GM23338 (cell line): Measurements from ENCODE around the gene MCTP2. TPM values are rescaled to one million over a fixed set of nuclear protein-coding genes. Genes with fewer than 3 reads are reported as not detected.

Experiments
- ATAC-seq: fragments of 200-7000 bp; cut with Tn5 transposase; 3 replicates; pipeline ENCODE4 v1.9.1; 2020
- DNase-seq: peaks from one replicate; pipeline ENCODE4 v3.0.0-alpha.2; 2015; ENCODE audit warnings: low spot score
- H2AFZ ChIP-seq: fragments of 200-600 bp; sonication (generic); 2 replicates; pipeline ENCODE4 v1.8.0; 2016; ENCODE audit warnings: antibody characterized with exemption, mild to moderate bottlenecking, moderate library complexity
- H3F3A ChIP-seq: fragments of 200-600 bp; sonication (generic); replicated peaks from 2 replicates; pipeline ENCODE4 v1.8.0; 2017; ENCODE audit warnings: antibody characterized with exemption, mixed run types, low read depth
- H3K27ac ChIP-seq: fragments of 200-600 bp; sonication (generic); 2 replicates; pipeline ENCODE4 v1.6.1; 2016; ENCODE audit warnings: low read depth
- H3K27me3 ChIP-seq: fragments of 200-600 bp; sonication (generic); 2 replicates; pipeline ENCODE4 v1.8.0; 2016; ENCODE audit warnings: mild to moderate bottlenecking, mixed run types, moderate library complexity; ENCODE audit not compliant: insufficient read depth
- H3K36me3 ChIP-seq: fragments of 200-600 bp; sonication (generic); 2 replicates; pipeline ENCODE4 v1.8.0; 2016; ENCODE audit warnings: mild to moderate bottlenecking; ENCODE audit not compliant: insufficient read depth
- H3K4me1 ChIP-seq: fragments of 200-600 bp; sonication (generic); 2 replicates; pipeline ENCODE4 v1.8.0; 2016; ENCODE audit warnings: mild to moderate bottlenecking, moderate library complexity; ENCODE audit not compliant: insufficient read depth
- H3K4me2 ChIP-seq: fragments of 200-600 bp; sonication (generic); 2 replicates; pipeline ENCODE4 v1.7.1; 2017; ENCODE audit warnings: mixed run types
- H3K4me3 ChIP-seq: fragments of 200-600 bp; sonication (generic); 2 replicates; pipeline ENCODE4 v1.6.1; 2016; ENCODE audit warnings: mixed run types
- H3K79me2 ChIP-seq: fragments of 200-600 bp; sonication (generic); replicated peaks from 2 replicates; pipeline ENCODE4 v1.8.0; 2017; ENCODE audit warnings: mild to moderate bottlenecking; ENCODE audit not compliant: insufficient read depth
- H3K9me2 ChIP-seq: fragments of 200-600 bp; sonication (generic); 2 replicates; pipeline ENCODE4 v1.8.0; 2017; ENCODE audit not compliant: insufficient read depth
- H4K20me1 ChIP-seq: fragments of 200-600 bp; sonication (generic); replicated peaks from 2 replicates; pipeline ENCODE4 v1.8.0; 2017; ENCODE audit warnings: mild to moderate bottlenecking; ENCODE audit not compliant: insufficient read depth
- H3K27ac Mint-ChIP-seq: 2 replicates; pipeline ENCODE4 v1.8.0; 2020; ENCODE audit warnings: inconsistent platforms, mild to moderate bottlenecking, moderate library complexity, mixed read lengths
- H3K27me3 Mint-ChIP-seq: 3 replicates; pipeline ENCODE4 v1.8.0; 2022; ENCODE audit warnings: low read depth, mild to moderate bottlenecking, moderate library complexity, mixed read lengths, inconsistent platforms; ENCODE audit not compliant: insufficient read depth, poor library complexity
- H3K36me3 Mint-ChIP-seq: 3 replicates; pipeline ENCODE4 v1.8.0; 2021; ENCODE audit warnings: low read depth, mild to moderate bottlenecking, inconsistent platforms, moderate library complexity, mixed read lengths
- H3K4me1 Mint-ChIP-seq: 3 replicates; pipeline ENCODE4 v1.8.0; 2020; ENCODE audit warnings: mild to moderate bottlenecking, inconsistent platforms, mixed read lengths
- H3K4me3 Mint-ChIP-seq: 3 replicates; pipeline ENCODE4 v1.8.0; 2021; ENCODE audit warnings: moderate library complexity, mild to moderate bottlenecking, inconsistent platforms, mixed read lengths
- H3K9me3 Mint-ChIP-seq: 3 replicates; pipeline ENCODE4 v1.8.0; 2020; ENCODE audit warnings: moderate library complexity, mild to moderate bottlenecking, inconsistent platforms, mixed read lengths
- CREB1 ChIP-seq: fragments of 250-450 bp; sonication (Bioruptor Pico); IDR thresholded peaks from 2 replicates; pipeline ENCODE4 v1.5.0; 2020; ENCODE audit warnings: low read depth, mild to moderate bottlenecking, moderate library complexity
- EZH2 ChIP-seq: fragments of 200-600 bp; sonication (generic); IDR thresholded peaks from one replicate; pipeline ENCODE4 v1.8.0; 2017; ENCODE audit warnings: antibody characterized with exemption, mild to moderate bottlenecking, low read depth; ENCODE audit not compliant: unreplicated experiment
- EZH2phosphoT487 ChIP-seq: fragments of 200-600 bp; sonication (generic); IDR thresholded peaks from one replicate; pipeline ENCODE4 v1.8.1; 2018; ENCODE audit warnings: antibody characterized with exemption; ENCODE audit not compliant: unreplicated experiment
- ZNF114 ChIP-seq: fragments of 250-450 bp; sonication (Bioruptor Pico); IDR thresholded peaks from 2 replicates; pipeline ENCODE4 v1.5.0; 2020; ENCODE audit warnings: mild to moderate bottlenecking, moderate library complexity
- polyA plus RNA-seq: library from polyadenylated mRNA; unstranded; fragments of >200 nt; fragmentation: Nextera tagmentation; extraction: Ambion mirVana; gene quantifications from 2 replicates; pipeline ENCODE4 v1.2.1, GENCODE V29; 2016
- total RNA-seq: library from RNA; depleted of rRNA; stranded (reverse); fragments of >200 nt; shearing (Covaris generic); gene quantifications from 2 replicates; pipeline ENCODE4 v1.2.3, GENCODE V29; 2014
- TF ChIP-seq, protein P1 (sequence below): fragments of 250-450 bp; sonication (Bioruptor Pico); IDR thresholded peaks from 2 replicates; pipeline ENCODE4 v1.5.0; 2020; ENCODE audit warnings: mild to moderate bottlenecking, moderate library complexity
- TF ChIP-seq, protein P2 (sequence below): IDR thresholded peaks from 2 replicates; pipeline ENCODE4 v1.6.1; 2016; ENCODE audit warnings: antibody characterized with exemption
- TF ChIP-seq, protein P3 (sequence below), 2 experiments: fragments of 200-600 bp in 1 of 2; sonication (generic) in 1 of 2; conservative IDR thresholded peaks; 2 replicates each; pipeline versions ENCODE4 v1.5.1 to v1.6.1; 2016 to 2017; ENCODE audit warnings: antibody characterized with exemption in 2 of 2, low read depth in 2 of 2, mild to moderate bottlenecking in 2 of 2, moderate library complexity in 1 of 2

MCTP2 gene
- total and polyA plus RNA-seq, 2 experiments from 2014 or later, result 1.8 to 5.5 TPM

DNA sequence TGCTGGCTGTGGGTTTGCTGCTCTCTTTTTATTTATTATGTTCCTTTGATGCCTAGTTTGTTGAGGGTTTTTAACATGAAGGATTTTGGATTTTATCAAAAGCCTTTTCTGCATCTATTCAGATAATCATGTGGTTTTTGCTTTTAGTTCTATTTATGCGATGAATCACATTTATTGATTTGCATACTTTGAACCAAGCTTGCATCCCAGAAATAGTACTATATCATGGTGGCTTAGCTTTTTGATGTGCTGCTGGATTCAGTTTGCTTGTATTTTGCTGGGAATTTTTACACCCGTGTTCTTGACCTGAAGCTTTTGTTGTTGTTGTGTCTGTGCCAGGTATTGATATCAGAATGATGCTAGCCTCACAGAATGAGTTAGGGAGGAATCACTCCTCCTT, 48.4 kb downstream of the MCTP2 start (continued):
- TF ChIP-seq, protein P1, sequence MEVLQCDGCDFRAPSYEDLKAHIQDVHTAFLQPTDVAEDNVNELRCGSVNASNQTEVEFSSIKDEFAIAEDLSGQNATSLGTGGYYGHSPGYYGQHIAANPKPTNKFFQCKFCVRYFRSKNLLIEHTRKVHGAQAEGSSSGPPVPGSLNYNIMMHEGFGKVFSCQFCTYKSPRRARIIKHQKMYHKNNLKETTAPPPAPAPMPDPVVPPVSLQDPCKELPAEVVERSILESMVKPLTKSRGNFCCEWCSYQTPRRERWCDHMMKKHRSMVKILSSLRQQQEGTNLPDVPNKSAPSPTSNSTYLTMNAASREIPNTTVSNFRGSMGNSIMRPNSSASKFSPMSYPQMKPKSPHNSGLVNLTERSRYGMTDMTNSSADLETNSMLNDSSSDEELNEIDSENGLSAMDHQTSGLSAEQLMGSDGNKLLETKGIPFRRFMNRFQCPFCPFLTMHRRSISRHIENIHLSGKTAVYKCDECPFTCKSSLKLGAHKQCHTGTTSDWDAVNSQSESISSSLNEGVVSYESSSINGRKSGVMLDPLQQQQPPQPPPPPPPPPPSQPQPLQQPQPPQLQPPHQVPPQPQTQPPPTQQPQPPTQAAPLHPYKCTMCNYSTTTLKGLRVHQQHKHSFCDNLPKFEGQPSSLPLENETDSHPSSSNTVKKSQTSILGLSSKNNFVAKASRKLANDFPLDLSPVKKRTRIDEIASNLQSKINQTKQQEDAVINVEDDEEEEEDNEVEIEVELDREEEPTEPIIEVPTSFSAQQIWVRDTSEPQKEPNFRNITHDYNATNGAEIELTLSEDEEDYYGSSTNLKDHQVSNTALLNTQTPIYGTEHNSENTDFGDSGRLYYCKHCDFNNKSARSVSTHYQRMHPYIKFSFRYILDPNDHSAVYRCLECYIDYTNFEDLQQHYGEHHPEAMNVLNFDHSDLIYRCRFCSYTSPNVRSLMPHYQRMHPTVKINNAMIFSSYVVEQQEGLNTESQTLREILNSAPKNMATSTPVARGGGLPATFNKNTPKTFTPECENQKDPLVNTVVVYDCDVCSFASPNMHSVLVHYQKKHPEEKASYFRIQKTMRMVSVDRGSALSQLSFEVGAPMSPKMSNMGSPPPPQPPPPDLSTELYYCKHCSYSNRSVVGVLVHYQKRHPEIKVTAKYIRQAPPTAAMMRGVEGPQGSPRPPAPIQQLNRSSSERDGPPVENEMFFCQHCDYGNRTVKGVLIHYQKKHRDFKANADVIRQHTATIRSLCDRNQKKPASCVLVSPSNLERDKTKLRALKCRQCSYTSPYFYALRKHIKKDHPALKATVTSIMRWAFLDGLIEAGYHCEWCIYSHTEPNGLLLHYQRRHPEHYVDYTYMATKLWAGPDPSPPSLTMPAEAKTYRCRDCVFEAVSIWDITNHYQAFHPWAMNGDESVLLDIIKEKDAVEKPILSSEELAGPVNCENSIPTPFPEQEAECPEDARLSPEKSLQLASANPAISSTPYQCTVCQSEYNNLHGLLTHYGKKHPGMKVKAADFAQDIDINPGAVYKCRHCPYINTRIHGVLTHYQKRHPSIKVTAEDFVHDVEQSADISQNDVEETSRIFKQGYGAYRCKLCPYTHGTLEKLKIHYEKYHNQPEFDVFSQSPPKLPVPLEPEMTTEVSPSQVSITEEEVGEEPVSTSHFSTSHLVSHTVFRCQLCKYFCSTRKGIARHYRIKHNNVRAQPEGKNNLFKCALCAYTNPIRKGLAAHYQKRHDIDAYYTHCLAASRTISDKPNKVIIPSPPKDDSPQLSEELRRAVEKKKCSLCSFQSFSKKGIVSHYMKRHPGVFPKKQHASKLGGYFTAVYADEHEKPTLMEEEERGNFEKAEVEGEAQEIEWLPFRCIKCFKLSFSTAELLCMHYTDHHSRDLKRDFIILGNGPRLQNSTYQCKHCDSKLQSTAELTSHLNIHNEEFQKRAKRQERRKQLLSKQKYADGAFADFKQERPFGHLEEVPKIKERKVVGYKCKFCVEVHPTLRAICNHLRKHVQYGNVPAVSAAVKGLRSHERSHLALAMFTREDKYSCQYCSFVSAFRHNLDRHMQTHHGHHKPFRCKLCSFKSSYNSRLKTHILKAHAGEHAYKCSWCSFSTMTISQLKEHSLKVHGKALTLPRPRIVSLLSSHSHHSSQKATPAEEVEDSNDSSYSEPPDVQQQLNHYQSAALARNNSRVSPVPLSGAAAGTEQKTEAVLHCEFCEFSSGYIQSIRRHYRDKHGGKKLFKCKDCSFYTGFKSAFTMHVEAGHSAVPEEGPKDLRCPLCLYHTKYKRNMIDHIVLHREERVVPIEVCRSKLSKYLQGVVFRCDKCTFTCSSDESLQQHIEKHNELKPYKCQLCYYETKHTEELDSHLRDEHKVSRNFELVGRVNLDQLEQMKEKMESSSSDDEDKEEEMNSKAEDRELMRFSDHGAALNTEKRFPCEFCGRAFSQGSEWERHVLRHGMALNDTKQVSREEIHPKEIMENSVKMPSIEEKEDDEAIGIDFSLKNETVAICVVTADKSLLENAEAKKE (CRISPR knock-in tag), result no peak
- no peak for TF ChIP-seq EZH2phosphoT487
- TF ChIP-seq EZH2, result no peak
- no peak for TF ChIP-seq CREB1
- no peak for TF ChIP-seq ZNF114 (CRISPR knock-in tag)

DNA sequence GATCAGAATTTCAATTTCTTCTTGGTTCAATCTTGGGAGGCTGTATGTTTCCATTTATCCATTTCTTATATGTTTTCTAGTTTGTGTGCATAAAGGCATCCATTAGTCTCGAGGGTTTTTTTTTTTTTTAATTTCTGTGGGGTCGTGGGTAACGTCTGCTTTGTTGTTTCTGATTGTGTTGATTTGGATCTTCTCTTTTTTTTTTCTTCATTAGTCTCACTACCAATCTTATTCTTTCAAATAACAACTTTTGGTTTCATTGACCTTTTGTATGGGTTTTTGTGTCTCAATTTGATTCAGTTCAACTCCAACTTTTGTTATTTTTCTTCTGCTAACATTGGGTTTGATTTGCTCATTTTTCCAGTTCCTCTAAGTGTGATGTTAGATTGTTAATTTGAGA, 48.9 kb downstream of the MCTP2 start:
- Mint-ChIP-seq H3K36me3 (no peaks in the 10 kb centered on the region), H3K4me1 (peaks cover 3% of the 10 kb centered on the region; the same call in 2 of the 3 replicates), H3K27ac (no peak overlapping the region), H3K9me3 (no peaks in the 10 kb centered on the region), H3K27me3 (peaks cover 2% of the 10 kb centered on the region), H3K4me3 (no peak overlapping the region)
- H3K4me2 ChIP-seq, result no peak overlapping the region
- no peaks in the 10 kb centered on the region for H3K9me2 ChIP-seq
- DNase-seq, result no peak
- no peaks in the 10 kb centered on the region for H3F3A ChIP-seq
- H3K27ac ChIP-seq, result no peak overlapping the region
- H3K36me3 ChIP-seq, result no peaks in the 10 kb centered on the region
- H3K79me2 ChIP-seq, result no peaks in the 10 kb centered on the region
- no peak for ATAC-seq
- H2AFZ ChIP-seq, result no peak overlapping the region
- no peaks in the 10 kb centered on the region for H3K4me1 ChIP-seq
- no peaks in the 10 kb centered on the region for H4K20me1 ChIP-seq
- no peaks in the 10 kb centered on the region for H3K27me3 ChIP-seq
- no peak overlapping the region for H3K4me3 ChIP-seq
- TF ChIP-seq, protein P2, sequence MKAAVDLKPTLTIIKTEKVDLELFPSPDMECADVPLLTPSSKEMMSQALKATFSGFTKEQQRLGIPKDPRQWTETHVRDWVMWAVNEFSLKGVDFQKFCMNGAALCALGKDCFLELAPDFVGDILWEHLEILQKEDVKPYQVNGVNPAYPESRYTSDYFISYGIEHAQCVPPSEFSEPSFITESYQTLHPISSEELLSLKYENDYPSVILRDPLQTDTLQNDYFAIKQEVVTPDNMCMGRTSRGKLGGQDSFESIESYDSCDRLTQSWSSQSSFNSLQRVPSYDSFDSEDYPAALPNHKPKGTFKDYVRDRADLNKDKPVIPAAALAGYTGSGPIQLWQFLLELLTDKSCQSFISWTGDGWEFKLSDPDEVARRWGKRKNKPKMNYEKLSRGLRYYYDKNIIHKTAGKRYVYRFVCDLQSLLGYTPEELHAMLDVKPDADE, result no peak
- no peak for TF ChIP-seq EZH2phosphoT487
- TF ChIP-seq, protein P3, sequence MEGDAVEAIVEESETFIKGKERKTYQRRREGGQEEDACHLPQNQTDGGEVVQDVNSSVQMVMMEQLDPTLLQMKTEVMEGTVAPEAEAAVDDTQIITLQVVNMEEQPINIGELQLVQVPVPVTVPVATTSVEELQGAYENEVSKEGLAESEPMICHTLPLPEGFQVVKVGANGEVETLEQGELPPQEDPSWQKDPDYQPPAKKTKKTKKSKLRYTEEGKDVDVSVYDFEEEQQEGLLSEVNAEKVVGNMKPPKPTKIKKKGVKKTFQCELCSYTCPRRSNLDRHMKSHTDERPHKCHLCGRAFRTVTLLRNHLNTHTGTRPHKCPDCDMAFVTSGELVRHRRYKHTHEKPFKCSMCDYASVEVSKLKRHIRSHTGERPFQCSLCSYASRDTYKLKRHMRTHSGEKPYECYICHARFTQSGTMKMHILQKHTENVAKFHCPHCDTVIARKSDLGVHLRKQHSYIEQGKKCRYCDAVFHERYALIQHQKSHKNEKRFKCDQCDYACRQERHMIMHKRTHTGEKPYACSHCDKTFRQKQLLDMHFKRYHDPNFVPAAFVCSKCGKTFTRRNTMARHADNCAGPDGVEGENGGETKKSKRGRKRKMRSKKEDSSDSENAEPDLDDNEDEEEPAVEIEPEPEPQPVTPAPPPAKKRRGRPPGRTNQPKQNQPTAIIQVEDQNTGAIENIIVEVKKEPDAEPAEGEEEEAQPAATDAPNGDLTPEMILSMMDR (conservative IDR thresholded peaks at IDR 0.05; ENCODE audit: low read depth in 2 of 2), result no peak
- TF ChIP-seq, protein P1 (CRISPR knock-in tag), result no peak
